ENCODE results near the gene ACTR6.

The ACTR6 gene

DNA sequence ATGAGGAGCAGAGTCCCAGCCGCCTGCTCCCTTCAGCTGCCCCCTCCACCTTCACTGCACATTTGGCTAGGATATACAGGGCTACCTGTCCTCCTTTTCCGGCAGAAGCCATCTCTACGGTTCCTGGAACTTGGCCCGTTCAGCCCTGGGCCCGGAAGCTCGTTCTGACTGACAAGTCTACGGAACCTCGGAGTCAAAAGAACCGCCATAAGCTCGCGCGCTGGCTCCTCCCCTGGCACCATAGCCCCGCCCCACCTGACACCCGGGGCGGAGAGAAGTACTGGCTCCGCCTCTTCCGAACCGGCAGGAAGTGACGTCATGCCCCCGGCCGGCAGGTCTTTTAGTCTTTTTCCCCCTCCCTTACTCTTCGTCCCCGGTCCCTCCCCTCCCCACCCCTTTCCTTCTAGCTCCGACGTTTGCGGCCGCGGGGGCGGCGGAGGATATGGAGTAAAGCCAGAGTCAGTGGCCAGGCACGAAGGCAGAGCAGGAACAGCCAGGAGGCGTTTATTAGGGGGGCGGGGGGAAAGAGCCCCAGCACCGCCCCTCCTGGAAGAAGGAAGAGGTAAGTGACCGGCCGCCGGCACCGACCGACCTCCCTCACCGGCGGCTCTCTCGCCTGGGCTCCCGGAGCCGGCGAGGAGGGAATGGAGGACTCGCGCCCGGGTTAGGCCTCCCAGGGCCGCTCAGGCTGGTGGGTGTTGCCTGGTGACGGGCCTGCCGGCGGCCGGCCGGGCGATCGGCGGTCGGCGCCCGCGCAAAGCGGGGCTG, 66.4 kb downstream of the ACTR6 start, which contains the start of the genes DEPDC4 and SCYL2:
Gene DEPDC4 (minus strand): TSS at position 245 of the 768 bp plus-strand sequence. CDS start 3 bp downstream, at position 242.
Gene SCYL2 (plus strand): TSS at position 343 of the 768 bp plus-strand sequence. CDS start 15,794 bp downstream, outside the sequence.
- peak; percentile 98 for DNase-seq (ENCODE audit: low spot score)

DNA sequence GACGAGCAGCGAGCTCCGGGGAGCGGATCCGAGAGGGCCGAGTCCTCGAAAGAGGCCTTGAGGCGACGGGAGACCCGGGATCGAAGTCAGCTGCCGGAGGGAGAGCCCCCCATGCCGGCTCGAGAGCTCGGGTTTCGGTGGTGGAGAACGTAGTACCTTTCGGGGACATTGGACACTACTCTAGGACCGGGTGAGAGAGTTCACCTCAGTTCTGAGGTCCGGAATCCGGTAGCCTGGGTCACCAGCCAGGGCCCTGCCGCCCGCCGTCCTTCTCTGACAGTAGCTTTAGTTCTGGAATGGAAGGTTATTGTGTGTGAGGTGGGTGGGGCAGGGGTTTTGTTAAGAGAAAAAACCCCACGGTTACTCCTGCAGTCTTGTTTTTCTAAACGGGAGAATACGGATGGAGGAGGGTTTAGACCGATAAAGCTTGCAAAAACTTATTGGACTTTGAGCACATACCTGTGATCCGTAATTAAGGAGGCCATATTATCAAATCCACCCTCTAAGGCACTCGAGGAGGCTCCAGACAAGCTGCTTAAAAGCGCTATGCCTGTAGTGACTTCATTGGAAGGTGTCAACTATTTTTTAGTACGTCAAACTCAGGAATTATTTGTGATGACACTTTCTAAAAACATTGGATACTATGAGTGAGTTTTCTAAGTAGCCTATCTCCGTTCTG, 67.1 kb downstream of the ACTR6 start:
- DNase-seq (ENCODE audit: low spot score) = peak; percentile 23

- DNase-seq (ENCODE audit: low spot score) = no peak
Observed at GRCh38 chr12:100268835-100269564, 68.4 kb downstream of the ACTR6 start.

DNA sequence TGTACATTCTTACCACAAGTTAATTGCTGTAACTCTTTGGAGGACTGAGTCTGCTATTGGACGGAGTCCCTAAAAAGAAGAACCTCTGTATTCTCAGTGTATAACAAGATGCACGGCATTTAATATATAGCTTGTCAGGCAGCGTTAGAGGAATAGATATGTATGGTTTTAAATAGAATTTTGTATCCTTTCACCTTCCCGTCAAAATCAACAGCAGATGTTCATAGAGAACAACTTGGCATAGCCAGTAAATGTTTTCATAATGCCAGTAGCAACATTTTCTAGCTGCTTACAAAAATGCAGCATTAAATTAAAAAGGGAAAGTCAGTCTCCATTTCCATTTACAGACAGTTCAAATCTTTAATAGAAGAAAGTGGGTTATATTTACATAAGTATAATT, 73.2 kb downstream of the ACTR6 start:
- DNase-seq (ENCODE audit: low spot score) = peak; percentile 16
